HG03439 (cell line): Measurements from ENCODE around the gene BCO1.

ENCODE experiments used
- ATAC-seq: cut with Tn5 transposase; IDR thresholded peaks from one replicate; pipeline ENCODE4 v1.9.1; 2021; ENCODE audit warnings: mild to moderate bottlenecking, moderate library complexity; ENCODE audit not compliant: unreplicated experiment

Gene BCO1

DNA sequence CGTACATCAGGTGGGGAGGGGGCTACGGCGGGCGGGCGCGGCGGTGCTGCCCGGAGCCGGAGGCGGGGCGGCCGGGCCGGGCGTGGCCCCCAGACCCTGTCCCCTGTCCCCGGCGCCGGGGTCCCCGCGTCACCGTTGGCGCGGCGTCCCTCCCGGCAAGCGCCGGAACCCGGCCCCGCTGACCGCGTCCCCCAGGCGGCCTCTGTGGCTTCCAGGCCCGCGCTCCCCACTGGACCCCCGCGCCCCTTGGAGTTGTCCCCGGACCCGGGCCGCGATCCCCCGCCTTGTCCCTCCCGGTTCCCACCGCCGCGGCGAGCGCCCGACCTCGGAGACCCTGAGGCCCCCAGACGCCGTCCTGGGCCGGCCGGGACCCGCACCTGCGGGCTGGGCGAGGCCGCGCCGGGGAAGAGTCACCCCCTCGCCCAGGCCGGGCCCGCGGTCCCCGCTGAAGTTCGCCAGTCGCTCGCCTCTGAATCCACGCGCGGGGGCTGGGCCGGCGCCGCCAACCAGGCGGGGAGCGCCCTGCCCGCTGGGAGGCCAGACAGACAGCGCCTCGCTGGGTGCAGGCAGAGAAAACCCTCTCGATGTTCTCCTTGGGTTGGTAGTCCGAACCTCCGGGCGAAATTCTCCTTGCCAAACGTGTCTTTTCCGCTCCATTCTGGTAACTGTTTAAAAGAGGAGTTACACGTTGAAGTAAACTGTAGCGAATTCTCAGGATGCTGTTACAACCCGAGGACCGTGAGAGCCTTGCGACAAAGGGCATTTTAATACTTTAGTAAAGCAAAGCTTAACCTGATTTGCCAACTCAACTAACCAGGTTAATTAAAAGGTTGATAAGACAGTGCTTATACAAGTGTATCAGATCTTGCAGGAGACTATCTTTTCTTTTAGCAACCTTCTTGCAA, 77.0 kb downstream of the BCO1 start:
- peak; percentile 42 for ATAC-seq

GRCh38 chr16:81316176-81316496, 77.6 kb downstream of the BCO1 start:
- no peak for ATAC-seq

- ATAC-seq: no peak
Observed at GRCh38 chr16:81318711-81319110, 80.2 kb downstream of the BCO1 start.

DNA sequence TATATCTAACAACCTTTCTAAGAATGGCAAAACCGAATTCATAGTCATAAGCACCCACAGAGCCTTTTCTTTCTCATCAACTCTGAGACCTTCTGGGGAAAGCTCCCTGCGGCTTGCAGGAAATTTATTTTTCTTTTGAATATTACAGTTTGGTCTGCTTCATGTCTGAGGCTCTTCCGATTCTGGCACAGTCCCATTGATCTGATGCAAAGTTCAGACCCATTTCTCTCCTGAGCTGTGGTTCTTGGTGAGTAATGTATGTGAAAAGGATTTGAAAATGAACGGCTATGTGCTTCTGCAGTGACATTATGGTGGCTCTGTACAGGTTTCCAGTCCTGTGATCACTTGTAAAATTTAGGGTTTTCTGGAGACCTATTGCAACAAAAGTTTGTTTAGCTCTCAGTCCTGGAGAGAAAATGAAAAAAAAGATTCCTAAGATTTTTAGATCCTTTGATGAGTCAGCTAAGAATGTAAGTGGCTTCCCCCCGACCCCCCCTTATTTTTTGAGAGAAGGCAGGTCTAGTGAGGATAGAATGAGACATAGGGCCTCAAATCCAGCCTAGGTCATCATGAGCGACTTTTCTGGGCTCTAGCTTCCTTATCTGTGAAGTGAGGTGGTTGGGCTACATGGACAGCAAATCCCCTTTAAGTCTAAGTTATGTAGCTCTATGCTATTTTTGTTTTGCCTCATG, 80.9 kb downstream of the BCO1 start:
- ATAC-seq: no peak

DNA sequence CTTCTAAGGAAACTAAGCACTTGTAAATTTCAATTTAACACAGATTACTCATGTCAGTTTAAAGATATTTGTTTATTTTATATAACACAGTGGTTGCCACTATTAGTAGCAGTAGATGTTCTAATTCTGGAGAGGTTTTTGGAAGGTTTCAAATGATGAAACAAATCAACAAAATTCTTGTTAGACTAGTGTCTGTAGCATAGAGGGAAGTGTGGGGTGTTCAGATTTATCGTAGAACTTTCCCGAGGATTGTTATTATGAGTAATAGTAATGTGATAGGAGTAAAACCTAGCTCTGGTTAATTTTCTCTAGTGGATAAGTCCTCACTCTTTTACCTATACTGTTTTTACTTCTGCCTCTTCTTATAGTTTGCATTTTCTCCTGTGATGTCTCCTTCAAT, 82.5 kb downstream of the BCO1 start:
- no peak for ATAC-seq

DNA sequence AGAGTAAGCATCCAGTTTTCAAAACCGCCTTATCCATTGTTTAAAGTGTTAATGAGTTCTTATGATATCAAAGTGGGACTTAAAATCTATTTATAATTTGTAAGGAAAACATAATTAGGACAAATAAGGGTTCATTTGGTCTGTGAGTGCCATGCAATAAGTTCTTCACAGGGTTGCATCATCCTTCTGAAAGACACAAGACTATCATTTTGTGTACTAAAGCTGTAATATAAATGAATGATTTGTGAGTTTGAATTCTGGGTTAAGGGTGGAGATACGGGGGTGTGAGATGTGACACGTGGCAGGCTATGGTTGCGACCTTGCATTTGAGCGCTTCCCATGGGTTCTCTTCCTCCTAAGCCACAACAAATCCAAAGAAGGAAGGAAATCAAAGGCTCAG, 83.0 kb downstream of the BCO1 start:
- ATAC-seq: no peak

DNA sequence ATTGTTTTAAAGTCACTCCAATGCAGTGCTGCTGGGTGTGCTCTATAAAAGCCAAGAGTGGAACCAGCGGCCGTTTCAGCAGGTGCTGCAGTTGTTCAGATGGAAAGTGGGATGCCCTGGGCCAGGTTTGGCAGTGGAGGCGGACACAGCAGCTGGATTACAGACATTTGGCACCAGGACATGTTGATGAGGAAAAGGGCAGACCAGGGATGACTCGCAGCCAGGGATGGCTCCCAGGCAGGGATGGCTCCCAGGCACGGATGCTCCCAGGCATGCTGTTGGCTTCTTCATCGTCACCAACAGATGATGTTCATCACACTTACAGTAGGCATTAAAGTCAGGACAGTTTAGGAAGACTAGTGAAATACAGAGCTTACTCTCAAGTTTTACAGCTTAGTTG, 86.3 kb downstream of the BCO1 start:
- ATAC-seq: no peak

- no peak for ATAC-seq
Observed at GRCh38 chr16:81327011-81327410, 88.5 kb downstream of the BCO1 start.

GRCh38 chr16:81327447-81328196, 89.1 kb downstream of the BCO1 start:
- no peak for ATAC-seq

DNA sequence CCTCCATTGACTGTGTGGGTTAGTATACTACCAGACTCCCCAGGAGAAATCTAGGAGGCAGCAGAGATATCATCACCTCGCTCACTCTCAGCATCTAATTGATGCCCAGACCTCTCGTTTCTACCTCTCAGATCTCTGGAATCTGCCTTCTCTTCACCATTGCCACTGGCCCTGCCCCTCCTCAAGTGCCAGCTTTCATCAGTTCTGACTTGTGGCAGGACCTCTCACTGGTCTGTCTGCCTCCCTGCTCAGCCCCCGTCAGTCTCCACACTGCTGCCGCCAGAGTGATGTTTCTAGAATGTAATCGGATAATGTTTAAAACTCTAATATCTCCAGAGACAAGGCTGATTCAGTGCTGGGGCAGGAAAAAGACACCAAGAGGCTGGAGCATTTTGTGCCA, 91.5 kb downstream of the BCO1 start:
- ATAC-seq: no peak

DNA sequence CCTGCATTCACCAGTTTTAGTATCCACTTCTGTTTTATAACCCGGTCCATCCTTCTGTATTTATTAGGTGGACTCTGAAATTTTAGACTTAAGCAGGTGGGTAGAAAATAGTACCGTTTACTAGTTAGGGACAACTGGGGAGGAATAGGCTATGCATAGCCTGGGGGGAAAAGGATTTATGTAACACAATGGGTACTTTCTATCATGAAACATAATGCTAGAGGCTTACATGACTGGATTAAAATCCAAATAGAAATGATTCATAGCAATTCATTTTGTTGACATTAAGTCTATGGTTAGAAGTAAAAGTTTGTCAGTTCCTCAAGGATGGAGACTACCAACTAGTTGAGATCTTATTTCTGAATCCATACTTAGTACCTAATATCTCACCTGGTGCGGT, 94.9 kb downstream of the BCO1 start:
- no peak for ATAC-seq

- no peak for ATAC-seq
Observed at GRCh38 chr16:81335669-81336068, 97.2 kb downstream of the BCO1 start.

DNA sequence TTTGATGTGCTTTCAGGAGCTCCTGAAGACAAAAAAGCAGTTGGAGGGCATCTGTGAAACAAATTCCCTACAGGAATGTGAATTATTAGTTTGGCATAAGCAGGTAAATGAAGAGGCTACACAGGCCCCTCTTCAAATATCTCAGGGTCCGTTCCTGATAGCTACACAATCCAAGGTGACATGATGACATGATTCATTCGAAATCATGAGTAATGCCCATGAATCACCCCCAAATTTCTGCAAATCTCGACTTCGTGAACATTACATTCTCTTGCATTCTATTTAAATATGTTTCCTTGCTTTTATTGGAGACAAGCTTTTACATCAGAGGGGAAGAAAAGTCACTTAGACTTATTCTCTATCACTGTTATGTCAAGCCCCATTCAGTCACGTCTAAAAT, 98.6 kb downstream of the BCO1 start:
- no peak for ATAC-seq
